HG02938 (cell line): ENCODE data around the gene MAP3K20.
"Not testable (repeated sequence)": the region's sequence is repeated elsewhere in the genome, so short reads cannot be mapped to it uniquely, and the experiment has no call there.

Experiments
- ATAC-seq: cut with Tn5 transposase; IDR thresholded peaks from one replicate; pipeline ENCODE4 v1.9.1; 2021; ENCODE audit warnings: mild to moderate bottlenecking, moderate library complexity; ENCODE audit not compliant: unreplicated experiment

MAP3K20 gene

DNA sequence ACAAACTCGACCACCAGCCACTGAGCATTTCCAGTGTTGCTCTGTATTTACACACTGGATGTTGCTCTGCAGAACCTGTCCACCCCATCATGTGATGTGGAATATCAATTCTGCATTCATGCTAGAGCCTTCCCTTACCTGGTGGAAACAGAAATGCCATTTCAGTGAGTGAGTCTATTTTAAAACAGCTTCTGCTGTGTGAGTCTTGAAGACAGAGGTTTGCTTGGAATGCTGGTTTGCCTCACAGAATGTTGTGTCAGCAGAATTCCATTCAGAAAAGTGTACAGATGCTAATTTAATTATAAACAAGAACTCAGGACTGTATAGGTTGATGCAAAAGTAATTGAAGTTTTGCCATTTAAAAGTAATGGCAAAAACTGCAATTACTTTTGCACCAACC is 118.3 kb downstream of the MAP3K20 start:
- ATAC-seq = no peak

DNA sequence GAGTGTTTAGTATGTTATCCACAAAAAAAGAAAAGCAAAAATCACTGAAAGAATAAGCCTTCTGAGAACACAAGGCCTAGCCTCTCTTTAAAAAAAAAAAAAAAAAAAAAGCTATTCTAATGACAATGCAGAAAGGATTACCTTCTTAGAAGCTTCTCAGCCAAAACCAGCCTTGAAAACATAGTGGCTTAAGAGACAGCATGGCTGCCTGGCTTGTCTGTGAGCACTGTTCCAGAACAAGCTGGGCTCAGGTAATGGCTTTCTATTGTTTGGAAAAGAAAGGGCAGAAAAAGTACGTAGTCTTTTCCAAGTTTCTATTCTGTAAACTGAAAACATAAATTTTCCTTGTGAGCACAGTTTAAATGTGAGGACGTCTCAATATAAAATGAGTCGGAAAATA is 119.5 kb downstream of the MAP3K20 start:
- no peak for ATAC-seq

DNA sequence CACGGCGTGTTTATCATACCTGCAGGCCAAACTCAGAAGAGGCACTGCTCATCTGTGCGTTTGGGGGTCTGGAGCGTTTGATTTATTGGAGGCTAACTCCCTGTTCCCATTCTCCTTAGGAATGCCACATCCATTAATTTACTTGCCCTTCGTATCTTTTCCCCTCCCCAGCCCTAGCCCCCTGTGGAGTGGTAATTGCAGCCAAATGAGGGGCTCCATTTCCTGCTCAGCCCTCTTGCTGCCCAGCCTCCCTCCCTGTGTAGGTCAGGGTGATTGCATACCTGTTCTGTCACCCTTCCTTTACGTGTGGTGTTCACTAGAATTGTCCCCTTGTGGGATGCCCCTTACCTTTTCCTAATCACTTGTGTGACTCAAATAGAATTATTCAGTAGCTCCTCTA is 120.4 kb downstream of the MAP3K20 start:
- no peak for ATAC-seq

DNA sequence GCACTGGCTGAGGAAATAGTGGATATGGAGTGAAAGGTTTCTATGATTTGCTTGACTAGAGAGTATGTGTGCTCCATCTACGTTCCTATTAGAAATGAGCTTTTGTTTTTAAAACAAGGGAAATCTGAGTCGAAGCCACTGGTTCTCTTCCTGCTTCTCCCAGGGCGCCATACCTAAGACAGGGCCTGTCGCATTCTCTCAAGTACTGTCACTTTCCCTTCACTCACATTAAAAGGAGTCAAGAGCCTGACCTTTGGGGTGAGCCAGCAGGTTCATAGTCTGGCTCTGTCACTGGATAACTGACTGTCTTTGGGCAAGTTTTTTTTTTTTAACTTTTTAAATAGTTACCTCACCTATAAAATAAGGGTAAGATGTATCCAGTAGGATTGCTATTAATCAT is 121.0 kb downstream of the MAP3K20 start:
- ATAC-seq = no peak

DNA sequence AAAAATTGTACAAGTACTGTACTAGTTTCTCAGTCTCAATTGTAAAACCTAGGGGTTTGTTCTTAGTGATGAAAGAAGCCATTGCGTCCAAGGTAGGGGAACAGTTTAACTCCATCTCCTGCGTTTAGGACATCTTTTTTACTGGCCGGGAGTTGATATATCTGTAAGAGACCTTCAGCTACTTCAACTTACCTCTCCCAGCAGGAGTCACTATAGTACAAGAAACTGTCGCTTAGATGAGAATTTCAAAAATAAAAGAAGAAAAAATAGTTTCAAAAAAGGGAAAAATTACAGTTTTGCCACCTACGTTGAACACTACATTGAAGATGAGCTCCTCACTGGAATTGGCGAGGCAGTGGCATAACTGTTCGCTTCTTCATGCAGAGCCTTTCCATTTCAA is 122.7 kb downstream of the MAP3K20 start:
- ATAC-seq = no peak

DNA sequence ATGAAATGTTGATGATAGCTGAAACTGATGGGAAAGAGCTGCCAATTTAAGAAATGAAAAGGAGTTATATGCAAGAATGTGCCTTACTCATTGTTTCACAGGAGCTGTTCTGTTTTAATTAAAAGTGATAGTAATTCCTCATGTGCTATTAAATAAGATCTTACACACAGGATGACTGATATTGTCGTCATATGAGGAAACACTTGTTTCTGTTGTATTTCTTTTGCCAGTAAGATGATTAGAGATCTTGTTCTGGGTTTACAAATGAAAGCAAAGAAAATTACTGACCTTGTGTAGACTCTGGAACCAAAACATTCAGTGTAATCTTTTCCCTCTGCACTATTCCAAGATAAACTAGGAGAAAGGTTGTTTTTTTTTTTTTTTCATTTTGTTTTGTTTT is 123.6 kb downstream of the MAP3K20 start:
- no peak for ATAC-seq

DNA sequence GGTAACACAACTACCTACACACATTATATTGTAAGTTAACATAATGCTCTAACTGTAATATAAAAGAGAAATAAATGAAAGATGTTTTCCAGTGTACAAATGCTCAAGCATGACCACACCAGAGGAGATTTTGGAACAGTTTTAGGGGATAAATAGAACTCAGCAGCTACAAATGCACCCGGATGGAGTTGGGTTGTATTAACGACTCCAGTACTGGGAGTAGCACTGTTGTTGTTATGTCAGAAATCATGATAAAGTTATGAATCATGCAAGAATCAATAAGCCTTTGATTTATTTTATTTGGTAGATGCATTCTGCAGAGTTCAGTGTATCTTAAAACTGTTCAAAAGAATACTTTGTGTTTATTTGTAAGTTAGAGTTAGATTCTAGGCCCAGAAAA is 126.9 kb downstream of the MAP3K20 start:
- no peak for ATAC-seq

DNA sequence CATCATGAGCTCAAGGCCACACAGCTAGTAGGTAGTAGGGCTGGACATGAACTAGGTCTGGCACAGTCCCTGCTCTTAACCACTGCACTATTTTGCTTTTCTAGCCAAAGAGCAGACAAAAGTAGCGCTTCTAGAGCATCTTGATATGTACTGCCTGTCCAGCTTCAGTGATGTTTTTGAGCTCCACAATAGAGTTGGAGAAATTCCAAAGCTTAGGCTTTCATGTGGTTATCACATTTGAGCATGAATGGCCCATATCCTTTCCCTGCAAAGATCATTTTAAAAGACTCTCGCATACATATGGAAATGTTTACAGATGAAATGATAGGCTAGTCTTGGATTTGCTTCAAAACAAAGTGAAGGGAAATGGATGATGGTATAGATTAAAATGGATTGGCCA is 128.7 kb downstream of the MAP3K20 start:
- ATAC-seq = no peak

DNA sequence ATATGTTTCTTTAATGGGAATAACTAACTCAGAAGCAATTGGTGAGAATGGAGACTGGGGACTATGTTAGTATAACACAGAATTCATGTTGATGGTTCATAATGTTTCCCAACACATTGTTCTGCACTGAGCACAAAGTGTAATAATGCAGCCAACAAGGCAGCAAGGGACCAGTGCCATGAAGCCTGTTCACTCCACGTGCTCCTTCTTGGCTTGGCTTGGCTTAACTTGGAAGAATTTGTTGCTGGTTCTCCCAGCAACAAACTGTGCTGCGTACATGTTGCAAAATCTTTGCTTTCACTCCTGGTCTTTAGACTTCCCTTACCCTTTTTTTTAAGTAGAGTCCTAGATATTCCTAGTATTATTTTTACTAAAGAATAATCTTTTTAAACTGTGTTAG is 129.7 kb downstream of the MAP3K20 start:
- no peak for ATAC-seq

DNA sequence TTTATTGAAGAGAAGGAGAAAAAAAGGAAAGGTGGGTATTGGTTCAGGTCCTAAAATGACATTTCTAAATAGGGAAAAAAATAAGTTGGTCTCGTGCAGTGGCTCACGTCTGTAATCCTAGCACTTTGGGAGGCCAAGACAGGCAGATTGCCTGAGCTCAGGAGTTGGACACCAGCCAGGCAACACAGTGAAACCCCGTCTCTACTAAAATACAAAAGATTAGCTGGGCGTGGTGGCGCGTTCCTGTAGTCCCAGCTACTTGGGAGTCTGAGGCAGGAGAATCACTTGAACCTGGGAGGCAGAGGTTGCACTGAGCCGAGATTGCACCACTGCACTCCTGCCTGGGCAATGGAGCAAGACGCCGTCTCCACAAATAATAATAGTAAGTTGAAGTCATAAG is 131.5 kb downstream of the MAP3K20 start:
- not testable (repeated sequence) for ATAC-seq

DNA sequence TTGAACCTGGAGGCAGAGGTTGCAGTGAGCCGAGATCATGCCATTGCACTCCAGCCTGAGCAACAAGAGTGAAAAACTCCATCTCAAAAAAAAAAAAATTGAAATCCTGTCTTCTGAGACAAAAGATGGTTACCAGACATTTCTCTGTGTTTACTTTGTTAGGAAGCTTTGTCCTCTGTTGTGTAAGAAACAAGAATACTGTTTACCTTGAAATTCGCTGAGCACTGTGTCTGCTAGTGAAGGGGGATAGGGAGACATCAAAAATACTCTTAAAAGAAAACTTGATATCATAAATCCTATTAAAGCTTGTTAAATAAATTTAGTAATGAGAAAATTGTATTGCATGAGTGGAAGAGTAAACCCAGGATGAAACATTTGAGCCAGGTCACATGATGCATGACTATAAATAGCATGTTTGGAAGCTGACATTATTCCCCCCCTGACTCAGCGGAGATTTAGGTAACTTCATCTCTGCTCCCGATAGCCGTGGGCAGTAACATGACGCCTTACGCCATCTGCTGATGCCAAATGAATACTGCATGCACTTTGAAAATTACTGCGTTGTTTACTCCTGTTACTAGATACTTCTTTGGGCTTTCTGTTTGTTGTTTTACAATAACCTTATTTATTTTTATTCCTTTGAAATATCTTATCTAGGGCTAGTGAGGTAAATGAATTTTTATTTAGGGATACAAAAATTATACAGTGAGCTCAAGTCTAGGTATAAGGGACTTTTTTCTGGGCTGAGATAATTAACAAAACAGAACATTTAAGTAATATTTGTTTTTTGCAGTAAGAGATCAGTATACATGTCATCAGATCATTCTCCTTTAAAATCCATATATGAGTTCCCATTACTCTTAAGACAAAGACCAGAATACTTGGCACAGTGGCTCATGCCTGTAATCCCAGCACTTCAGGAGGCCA is 134.9 kb downstream of the MAP3K20 start:
- no peak for ATAC-seq

DNA sequence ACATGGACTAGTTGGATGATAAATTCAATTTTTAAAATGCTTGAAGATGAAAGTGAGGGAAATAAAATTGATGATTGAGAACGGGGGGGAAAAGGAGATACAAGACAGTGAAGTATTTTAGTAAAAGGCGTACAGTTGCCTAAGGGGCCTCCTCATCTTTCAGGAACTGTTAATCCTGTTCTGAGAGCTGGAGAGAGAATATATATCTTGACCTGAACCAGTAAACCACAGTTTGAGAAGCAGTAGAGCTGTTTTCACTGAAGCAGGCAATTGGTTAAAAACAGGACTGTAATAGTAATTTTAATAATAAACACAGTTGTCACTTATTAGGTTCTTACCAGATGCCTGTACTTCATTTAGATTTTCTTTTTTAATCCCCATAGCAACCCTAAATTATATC is 137.5 kb downstream of the MAP3K20 start:
- ATAC-seq = no peak

DNA sequence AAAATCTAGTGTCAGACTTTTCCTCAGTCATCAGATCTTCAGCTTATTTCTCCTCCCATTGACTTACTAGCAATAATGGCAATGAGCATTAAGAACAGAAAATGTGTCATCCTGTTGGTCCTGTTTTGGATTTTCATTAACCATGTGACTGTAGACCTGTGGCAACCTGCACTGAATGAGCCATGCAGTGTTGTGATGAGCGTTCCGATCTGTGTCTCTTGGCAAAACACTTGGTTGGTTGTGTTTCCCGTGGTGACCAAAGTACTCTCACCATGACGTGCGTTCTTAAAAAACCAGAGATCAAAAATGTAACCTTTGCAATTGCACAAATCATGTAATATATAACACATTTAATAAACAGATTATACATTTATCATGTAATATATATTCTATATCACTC is 138.6 kb downstream of the MAP3K20 start:
- no peak for ATAC-seq

DNA sequence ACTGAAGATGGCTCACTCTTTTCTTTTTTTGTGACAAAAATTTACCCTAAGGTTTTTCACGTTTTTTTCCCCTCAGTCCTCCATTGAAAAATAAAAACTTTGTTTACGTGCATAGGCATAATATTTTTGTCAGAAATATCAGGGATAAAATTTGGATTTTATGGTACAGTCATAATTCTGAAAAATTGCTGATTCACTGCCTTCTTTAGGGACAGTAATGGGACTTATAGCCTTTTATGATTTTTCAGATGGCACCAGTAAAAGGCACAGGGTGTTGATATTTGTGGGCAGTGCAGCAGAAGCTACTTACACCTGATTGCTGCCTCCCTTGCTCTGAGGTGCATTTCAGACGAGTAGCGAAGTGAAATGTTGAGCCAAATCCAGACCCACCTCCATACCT is 139.7 kb downstream of the MAP3K20 start:
- ATAC-seq = no peak

DNA sequence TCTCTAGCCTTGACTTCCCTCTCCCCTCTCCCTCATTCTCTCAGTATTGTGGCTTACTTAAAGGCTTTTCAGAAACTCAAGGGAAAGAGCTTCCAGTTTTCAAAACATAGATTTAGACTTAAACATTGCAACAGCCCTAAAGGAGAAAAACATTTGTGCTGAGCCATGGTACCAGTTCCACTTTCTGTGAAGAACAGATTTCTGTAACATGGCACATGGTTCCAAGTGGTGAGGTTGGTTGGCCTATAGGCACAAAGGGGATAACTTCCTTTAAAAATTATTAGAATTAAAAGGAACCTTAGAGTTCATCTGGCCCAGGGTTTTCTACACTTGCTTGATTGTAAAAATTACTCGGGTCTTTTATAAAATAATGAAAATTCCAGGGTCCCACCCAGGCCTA is 140.4 kb downstream of the MAP3K20 start:
- no peak for ATAC-seq

DNA sequence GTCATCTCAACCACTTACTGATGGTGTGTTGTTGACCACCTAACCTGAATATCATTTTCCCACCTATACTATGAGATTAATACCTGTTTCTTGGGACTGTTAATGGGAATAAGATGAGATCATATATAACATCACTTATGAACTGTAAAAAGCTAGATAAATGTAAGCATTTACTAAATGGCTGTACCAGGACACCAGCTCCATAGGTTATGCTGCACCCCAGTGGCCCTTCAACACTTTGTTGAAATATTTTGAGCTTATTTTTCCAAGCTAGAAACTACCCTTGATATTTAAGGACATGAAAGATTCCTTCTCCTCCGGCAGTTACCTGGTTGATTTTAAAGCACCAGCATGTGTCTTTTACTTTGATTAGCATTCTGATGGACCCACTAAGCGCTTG is 141.0 kb downstream of the MAP3K20 start:
- ATAC-seq = no peak

DNA sequence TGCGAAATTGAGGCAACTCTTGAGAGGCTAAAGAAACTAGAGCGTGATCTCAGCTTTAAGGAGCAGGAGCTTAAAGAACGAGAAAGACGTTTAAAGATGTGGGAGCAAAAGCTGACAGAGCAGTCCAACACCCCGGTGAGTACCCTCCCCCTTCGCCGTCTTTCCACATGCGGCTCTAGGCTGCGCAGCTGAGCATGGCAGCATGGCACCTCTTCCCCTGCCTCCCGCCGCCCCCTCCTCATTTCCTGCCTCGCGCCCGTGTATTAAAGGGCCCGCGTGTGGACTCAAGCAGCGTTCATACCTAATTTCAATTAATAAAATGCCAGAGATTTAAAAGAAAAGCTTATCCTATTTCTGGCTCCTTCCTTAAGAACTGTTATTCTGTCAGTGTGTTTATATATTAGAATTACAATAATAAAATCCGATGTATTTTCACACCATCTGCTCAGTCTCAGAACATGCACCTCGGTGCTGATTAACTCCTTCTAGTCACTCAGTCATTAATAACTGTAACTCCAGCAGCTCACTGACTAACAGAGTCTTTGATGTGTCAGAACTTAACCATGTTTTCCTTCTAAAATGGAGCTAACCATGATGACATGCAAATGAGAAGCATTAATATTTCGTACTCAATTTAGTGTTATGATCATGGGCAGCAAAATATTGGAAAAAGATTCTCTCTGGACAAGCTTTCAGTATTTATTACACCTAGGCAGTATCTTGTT is 141.6 kb downstream of the MAP3K20 start:
- no peak for ATAC-seq

DNA sequence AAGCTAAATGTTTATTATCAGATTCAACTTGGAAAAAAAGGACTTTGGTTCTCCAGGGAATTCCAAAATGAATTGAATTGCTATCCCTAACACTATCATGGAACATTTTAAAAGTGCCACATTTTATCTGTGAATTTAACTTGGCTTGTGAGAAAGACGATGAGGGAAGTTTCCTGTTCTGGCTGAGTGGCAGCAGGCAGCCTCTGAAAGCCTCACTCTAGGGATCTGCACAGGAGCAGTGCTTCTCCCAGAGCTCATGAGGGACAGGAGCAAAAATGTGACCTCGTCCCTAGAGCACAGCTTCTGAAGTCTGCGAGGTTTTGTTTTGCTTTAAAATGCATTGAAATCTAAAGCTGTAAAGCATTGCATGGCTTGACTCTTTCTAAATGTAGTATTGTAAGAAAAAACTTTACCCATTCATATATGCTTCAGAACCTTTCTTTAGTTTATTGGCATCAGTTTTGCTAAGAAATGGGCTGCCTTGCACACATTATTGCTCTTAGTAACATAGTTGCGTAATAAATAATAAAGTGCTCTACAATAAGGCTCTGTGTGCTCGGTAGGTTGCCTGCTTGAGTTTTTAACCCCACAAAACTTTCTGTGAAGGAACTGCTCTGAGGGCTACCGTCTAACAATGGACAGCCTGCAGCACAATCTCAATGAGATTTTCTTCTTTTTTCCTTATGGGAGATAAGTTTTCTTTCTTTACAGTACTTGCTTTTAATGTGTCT is 142.8 kb downstream of the MAP3K20 start:
- ATAC-seq = no peak

DNA sequence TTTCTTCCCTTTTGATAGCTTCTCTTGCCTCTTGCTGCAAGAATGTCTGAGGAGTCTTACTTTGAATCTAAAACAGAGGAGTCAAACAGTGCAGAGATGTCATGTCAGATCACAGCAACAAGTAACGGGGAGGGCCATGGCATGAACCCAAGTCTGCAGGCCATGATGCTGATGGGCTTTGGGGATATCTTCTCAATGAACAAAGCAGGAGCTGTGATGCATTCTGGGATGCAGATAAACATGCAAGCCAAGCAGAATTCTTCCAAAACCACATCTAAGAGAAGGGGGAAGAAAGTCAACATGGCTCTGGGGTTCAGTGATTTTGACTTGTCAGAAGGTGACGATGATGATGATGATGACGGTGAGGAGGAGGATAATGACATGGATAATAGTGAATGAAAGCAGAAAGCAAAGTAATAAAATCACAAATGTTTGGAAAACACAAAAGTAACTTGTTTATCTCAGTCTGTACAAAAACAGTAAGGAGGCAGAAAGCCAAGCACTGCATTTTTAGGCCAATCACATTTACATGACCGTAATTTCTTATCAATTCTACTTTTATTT is 145.6 kb downstream of the MAP3K20 start:
- no peak for ATAC-seq

DNA sequence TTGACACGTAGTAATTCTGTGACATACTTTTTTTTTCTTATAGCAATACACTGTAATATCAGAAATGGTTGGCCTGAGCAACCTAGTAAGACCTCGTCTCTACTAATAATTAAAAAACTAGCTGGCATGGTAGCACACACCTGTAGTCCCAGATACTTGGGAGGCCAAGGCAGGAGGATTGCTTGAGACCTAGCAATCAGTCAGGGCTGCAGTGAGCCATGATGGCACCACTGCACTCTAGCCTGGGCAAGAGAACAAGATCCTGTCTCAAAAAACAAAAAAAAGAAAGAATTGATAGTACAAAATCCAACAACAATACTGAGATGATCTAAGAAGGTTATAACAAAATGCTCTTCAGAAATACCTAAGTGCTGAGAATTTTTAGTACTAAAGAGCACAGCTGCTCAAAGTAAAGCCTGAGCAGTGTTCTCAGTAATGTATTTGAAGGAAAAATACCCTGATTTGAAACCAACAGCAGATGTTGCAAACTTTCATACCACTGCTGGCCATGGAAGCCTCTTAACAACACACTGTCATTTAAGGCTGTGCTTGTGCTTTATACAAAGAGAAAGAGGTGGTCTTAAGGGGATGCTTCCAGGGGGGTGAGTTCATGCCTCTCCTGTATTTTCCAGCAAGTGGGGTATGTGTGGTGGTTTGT is 146.4 kb downstream of the MAP3K20 start:
- ATAC-seq = no peak

DNA sequence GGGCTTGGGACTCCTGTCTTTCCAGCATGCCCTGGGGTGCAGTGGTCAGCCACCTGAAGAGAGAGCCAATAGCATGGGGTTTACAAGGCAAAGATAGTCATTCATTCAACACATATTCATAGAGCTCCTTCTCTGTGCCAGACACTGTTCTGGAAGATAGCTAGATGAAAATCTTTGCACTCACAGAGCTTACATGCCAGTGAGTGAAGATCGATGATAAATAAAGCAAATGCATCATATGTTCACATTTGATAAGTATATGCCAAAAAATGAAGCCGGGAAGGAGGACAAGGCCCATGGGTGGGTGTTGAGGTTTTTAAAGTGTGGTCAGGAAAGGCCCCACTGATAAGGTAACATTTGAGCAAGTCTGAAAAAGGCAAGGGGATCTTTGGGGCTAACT is 148.2 kb downstream of the MAP3K20 start:
- no peak for ATAC-seq
